Measurements from ENCODE around the gene USP49.

Gene USP49

GRCh38 chr6:41832263-41832662 is 62.9 kb downstream of the USP49 start:
- Histone ChIP-seq H3K27me3 (ENCODE audit: insufficient read depth, low read length) (no peaks in the 10 kb centered on the region), H3K27ac (ENCODE audit: low read depth, low read length) (no peak overlapping the region), H3K4me3 (ENCODE audit: low read depth, low read length) (no peak overlapping the region)

GRCh38 chr6:41826343-41827022 is 68.7 kb downstream of the USP49 start:
- no peaks in the 10 kb centered on the region for H3K79me2 ChIP-seq (ENCODE audit: control insufficient read depth, insufficient read depth, low read length, unreplicated experiment)
- H3K4me3 ChIP-seq (ENCODE audit: low read depth, low read length) = no peak overlapping the region
- no peaks in the 10 kb centered on the region for H3K27me3 ChIP-seq (ENCODE audit: insufficient read depth, low read length)
- H3K36me3 ChIP-seq (ENCODE audit: insufficient read depth, low read length) = no peaks in the 10 kb centered on the region
- no peaks in the 10 kb centered on the region for H3K4me1 ChIP-seq (ENCODE audit: control insufficient read depth, insufficient read depth, low read length, unreplicated experiment)
- H3K27ac ChIP-seq (ENCODE audit: low read depth, low read length) = no peak overlapping the region
- H2AFZ ChIP-seq (ENCODE audit: low read length, unreplicated experiment) = no peak overlapping the region

More at GRCh38 chr6:41832263-41832662, 62.9 kb downstream of the USP49 start:
- Histone ChIP-seq H3K4me1 (ENCODE audit: control insufficient read depth, insufficient read depth, low read length, unreplicated experiment) (no peaks in the 10 kb centered on the region), H3K79me2 (ENCODE audit: control insufficient read depth, insufficient read depth, low read length, unreplicated experiment) (no peaks in the 10 kb centered on the region), H3K36me3 (ENCODE audit: insufficient read depth, low read length) (no peaks in the 10 kb centered on the region), H2AFZ (ENCODE audit: low read length, unreplicated experiment) (no peak overlapping the region)

- Histone ChIP-seq H3K4me3 (ENCODE audit: low read depth, low read length) (no peak overlapping the region), H3K4me1 (ENCODE audit: control insufficient read depth, insufficient read depth, low read length, unreplicated experiment) (no peaks in the 10 kb centered on the region), H3K79me2 (ENCODE audit: control insufficient read depth, insufficient read depth, low read length, unreplicated experiment) (no peaks in the 10 kb centered on the region), H2AFZ (ENCODE audit: low read length, unreplicated experiment) (no peak overlapping the region), H3K27me3 (ENCODE audit: insufficient read depth, low read length) (no peaks in the 10 kb centered on the region), H3K36me3 (ENCODE audit: insufficient read depth, low read length) (no peaks in the 10 kb centered on the region), H3K27ac (ENCODE audit: low read depth, low read length) (no peak overlapping the region)
Measured at GRCh38 chr6:41824571-41825569, 70.3 kb downstream of the USP49 start.

- H3K36me3 ChIP-seq (ENCODE audit: insufficient read depth, low read length) = no peaks in the 10 kb centered on the region
- no peak overlapping the region for H2AFZ ChIP-seq (ENCODE audit: low read length, unreplicated experiment)
- H3K27ac ChIP-seq (ENCODE audit: low read depth, low read length) = no peak overlapping the region
- no peaks in the 10 kb centered on the region for H3K27me3 ChIP-seq (ENCODE audit: insufficient read depth, low read length)
- no peaks in the 10 kb centered on the region for H3K4me1 ChIP-seq (ENCODE audit: control insufficient read depth, insufficient read depth, low read length, unreplicated experiment)
- H3K79me2 ChIP-seq (ENCODE audit: control insufficient read depth, insufficient read depth, low read length, unreplicated experiment) = no peaks in the 10 kb centered on the region
- H3K4me3 ChIP-seq (ENCODE audit: low read depth, low read length) = no peak overlapping the region
Measured at GRCh38 chr6:41823178-41823577, 72.0 kb downstream of the USP49 start.

GRCh38 chr6:41822021-41822420 is 73.2 kb downstream of the USP49 start:
- Histone ChIP-seq H3K4me1 (ENCODE audit: control insufficient read depth, insufficient read depth, low read length, unreplicated experiment) (no peaks in the 10 kb centered on the region), H3K36me3 (ENCODE audit: insufficient read depth, low read length) (no peaks in the 10 kb centered on the region), H3K27me3 (ENCODE audit: insufficient read depth, low read length) (no peaks in the 10 kb centered on the region), H3K27ac (ENCODE audit: low read depth, low read length) (no peak overlapping the region), H3K4me3 (ENCODE audit: low read depth, low read length) (no peak overlapping the region), H2AFZ (ENCODE audit: low read length, unreplicated experiment) (no peak overlapping the region), H3K79me2 (ENCODE audit: control insufficient read depth, insufficient read depth, low read length, unreplicated experiment) (no peaks in the 10 kb centered on the region)

DNA sequence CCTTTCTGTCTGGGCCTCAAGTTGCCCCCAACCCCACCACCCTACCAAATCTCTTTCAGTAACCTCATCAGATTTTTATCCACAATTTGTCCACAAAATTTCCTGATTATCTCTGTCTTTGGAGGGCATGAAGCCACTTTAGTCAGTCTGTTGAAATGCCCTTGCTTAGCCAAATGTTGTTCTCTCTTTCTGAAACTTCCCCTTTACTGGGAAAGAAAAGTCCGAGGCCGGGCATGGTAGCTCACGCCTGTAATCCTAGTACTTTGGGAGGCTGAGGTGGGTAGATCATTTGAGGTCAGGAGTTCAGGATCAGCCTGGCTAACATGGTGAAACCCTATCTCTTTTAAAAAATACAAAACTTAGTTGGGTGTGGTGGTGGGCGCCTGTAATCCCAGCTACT is 73.9 kb downstream of the USP49 start:
- Histone ChIP-seq H3K36me3 (ENCODE audit: insufficient read depth, low read length) (no peaks in the 10 kb centered on the region), H3K27ac (ENCODE audit: low read depth, low read length) (no peak overlapping the region), H3K79me2 (ENCODE audit: control insufficient read depth, insufficient read depth, low read length, unreplicated experiment) (no peaks in the 10 kb centered on the region), H3K4me1 (ENCODE audit: control insufficient read depth, insufficient read depth, low read length, unreplicated experiment) (no peaks in the 10 kb centered on the region), H3K4me3 (ENCODE audit: low read depth, low read length) (no peak overlapping the region), H2AFZ (ENCODE audit: low read length, unreplicated experiment) (no peak overlapping the region), H3K27me3 (ENCODE audit: insufficient read depth, low read length) (no peaks in the 10 kb centered on the region)

DNA sequence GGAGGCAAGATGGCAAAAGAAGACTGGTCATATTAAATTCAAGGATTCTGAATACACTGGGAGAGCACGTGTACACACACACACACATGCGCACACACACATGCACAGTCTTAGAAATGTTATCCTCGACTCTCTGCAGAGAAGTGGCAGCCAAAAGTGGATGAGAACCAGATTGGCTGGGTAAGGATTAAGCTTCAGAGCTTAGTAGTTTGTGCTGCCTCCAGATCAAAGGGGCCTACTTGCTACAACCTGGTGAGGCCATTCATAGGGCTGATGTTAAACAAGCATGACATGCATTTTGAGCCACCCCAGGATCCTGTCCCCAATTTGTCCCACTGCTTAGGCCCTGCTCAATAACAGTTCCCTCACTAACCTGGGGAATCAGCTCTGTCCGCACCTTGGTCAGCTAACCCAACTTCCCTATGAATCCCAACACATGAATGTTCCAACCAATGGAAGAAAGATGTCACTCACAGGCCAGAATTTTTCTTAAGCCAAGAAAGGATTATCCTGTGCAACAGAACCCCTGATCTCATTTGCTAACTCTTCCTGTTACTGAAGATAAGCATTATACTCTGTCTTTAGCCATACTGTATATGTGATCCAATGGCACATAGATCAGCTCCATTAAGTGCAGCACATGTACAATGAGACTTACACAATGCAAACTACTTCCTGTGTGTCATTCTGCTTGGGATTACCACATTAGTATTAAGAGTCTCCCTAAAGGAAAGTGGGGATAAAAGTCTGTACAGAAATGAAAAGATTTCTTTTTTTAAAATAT is 76.7 kb downstream of the USP49 start:
- no peak overlapping the region for H3K27ac ChIP-seq (ENCODE audit: low read depth, low read length)
- no peaks in the 10 kb centered on the region for H3K79me2 ChIP-seq (ENCODE audit: control insufficient read depth, insufficient read depth, low read length, unreplicated experiment)
- H3K4me3 ChIP-seq (ENCODE audit: low read depth, low read length) = no peak overlapping the region
- H3K27me3 ChIP-seq (ENCODE audit: insufficient read depth, low read length) = no peaks in the 10 kb centered on the region
- H3K4me1 ChIP-seq (ENCODE audit: control insufficient read depth, insufficient read depth, low read length, unreplicated experiment) = no peaks in the 10 kb centered on the region
- no peaks in the 10 kb centered on the region for H3K36me3 ChIP-seq (ENCODE audit: insufficient read depth, low read length)
- H2AFZ ChIP-seq (ENCODE audit: low read length, unreplicated experiment) = no peak overlapping the region

GRCh38 chr6:41815587-41815986 is 79.6 kb downstream of the USP49 start:
- Histone ChIP-seq H3K4me1 (ENCODE audit: control insufficient read depth, insufficient read depth, low read length, unreplicated experiment) (no peaks in the 10 kb centered on the region), H3K4me3 (ENCODE audit: low read depth, low read length) (no peak overlapping the region), H3K27me3 (ENCODE audit: insufficient read depth, low read length) (no peaks in the 10 kb centered on the region), H3K79me2 (ENCODE audit: control insufficient read depth, insufficient read depth, low read length, unreplicated experiment) (no peaks in the 10 kb centered on the region), H3K36me3 (ENCODE audit: insufficient read depth, low read length) (no peaks in the 10 kb centered on the region), H3K27ac (ENCODE audit: low read depth, low read length) (no peak overlapping the region), H2AFZ (ENCODE audit: low read length, unreplicated experiment) (no peak overlapping the region)

DNA sequence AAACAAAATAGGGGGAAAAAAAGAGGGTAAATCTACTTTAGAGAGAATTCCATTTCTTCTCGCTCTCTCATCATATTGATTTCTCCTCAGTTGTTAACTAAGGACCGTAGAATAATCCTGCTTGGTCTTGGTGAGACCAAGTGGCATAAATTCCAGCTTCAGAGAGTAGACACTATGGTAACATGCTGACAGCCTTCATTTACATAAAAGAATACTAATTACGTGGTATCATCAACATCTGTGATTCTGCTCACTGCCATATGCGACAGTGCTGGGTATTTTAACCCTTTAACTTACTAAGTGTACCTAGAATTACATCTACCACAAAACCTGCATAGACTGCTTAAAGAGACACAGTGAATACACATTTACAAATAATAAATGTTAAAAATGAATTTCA is 80.5 kb downstream of the USP49 start:
- no peak overlapping the region for H2AFZ ChIP-seq (ENCODE audit: low read length, unreplicated experiment)
- H3K36me3 ChIP-seq (ENCODE audit: insufficient read depth, low read length) = no peaks in the 10 kb centered on the region
- no peaks in the 10 kb centered on the region for H3K4me1 ChIP-seq (ENCODE audit: control insufficient read depth, insufficient read depth, low read length, unreplicated experiment)
- no peaks in the 10 kb centered on the region for H3K79me2 ChIP-seq (ENCODE audit: control insufficient read depth, insufficient read depth, low read length, unreplicated experiment)
- no peak overlapping the region for H3K27ac ChIP-seq (ENCODE audit: low read depth, low read length)
- H3K4me3 ChIP-seq (ENCODE audit: low read depth, low read length) = no peak overlapping the region
- no peaks in the 10 kb centered on the region for H3K27me3 ChIP-seq (ENCODE audit: insufficient read depth, low read length)

DNA sequence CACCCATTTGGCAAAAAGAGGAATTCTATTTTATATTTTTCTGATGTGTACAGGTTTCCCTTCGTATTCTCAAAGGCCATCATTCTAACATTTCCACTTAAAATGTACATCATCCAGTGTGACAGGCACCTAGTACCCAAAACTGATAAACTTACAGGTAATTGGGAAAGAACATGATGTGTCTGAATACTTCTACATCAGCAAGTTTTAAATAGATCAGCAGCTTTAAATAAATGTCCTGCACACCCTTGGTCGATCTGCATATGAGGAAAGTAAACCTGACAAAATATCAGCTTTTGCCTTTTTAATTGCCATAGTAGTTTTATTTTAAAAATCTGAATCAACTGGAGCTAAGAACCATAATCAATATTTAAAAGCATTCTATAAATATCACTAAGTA is 81.2 kb downstream of the USP49 start:
- Histone ChIP-seq H3K79me2 (ENCODE audit: control insufficient read depth, insufficient read depth, low read length, unreplicated experiment) (no peaks in the 10 kb centered on the region), H3K27me3 (ENCODE audit: insufficient read depth, low read length) (no peaks in the 10 kb centered on the region), H3K4me1 (ENCODE audit: control insufficient read depth, insufficient read depth, low read length, unreplicated experiment) (no peaks in the 10 kb centered on the region), H2AFZ (ENCODE audit: low read length, unreplicated experiment) (no peak overlapping the region), H3K36me3 (ENCODE audit: insufficient read depth, low read length) (no peaks in the 10 kb centered on the region), H3K27ac (ENCODE audit: low read depth, low read length) (no peak overlapping the region), H3K4me3 (ENCODE audit: low read depth, low read length) (no peak overlapping the region)

Measured in ACC112 (cell line).